DOHH2 (cell line): ENCODE results near the gene HNRNPC.
"Not testable (repeated sequence)": the region's sequence is repeated elsewhere in the genome, so short reads cannot be mapped to it uniquely, and the experiment has no call there.

Source experiments
- H3F3A ChIP-seq: fragments of 200-600 bp; sonication (generic), shearing (Covaris generic); 2 replicates; pipeline ENCODE4 v1.6.0; 2016; ENCODE audit warnings: antibody characterized with exemption, mild to moderate bottlenecking; ENCODE audit not compliant: control insufficient read depth, insufficient read depth
- H3K27ac ChIP-seq: fragments of 200-600 bp; sonication (generic); 2 replicates; pipeline ENCODE4 v1.5.1; 2014; ENCODE audit warnings: low read depth, mild to moderate bottlenecking, low read length, moderate library complexity
- H3K27me3 ChIP-seq: fragments of 200-600 bp; sonication (generic); 2 replicates; pipeline ENCODE4 v1.6.1; 2014; ENCODE audit warnings: mild to moderate bottlenecking, low read length, mixed read lengths; ENCODE audit not compliant: control insufficient read depth
- H3K36me3 ChIP-seq: fragments of 200-600 bp; sonication (generic); 2 replicates; pipeline ENCODE4 v1.6.1; 2014; ENCODE audit warnings: mild to moderate bottlenecking, low read length, moderate library complexity, mixed read lengths; ENCODE audit not compliant: control insufficient read depth
- H3K4me1 ChIP-seq: fragments of 200-600 bp; sonication (generic); 2 replicates; pipeline ENCODE4 v1.6.1; 2014; ENCODE audit warnings: mild to moderate bottlenecking, low read length, mixed read lengths; ENCODE audit not compliant: control insufficient read depth
- H3K4me2 ChIP-seq: fragments of 200-600 bp; sonication (generic); 2 replicates; pipeline ENCODE4 v1.6.0; 2014; ENCODE audit warnings: mild to moderate bottlenecking, low read length, moderate library complexity
- H3K4me3 ChIP-seq: fragments of 200-600 bp; sonication (generic); 2 replicates; pipeline ENCODE4 v1.5.1; 2014; ENCODE audit warnings: mild to moderate bottlenecking, low read length, mixed read lengths
- H3K79me2 ChIP-seq: fragments of 200-600 bp; sonication (generic); 2 replicates; pipeline ENCODE4 v1.6.1; 2014; ENCODE audit warnings: mild to moderate bottlenecking, low read length, mixed read lengths; ENCODE audit not compliant: control insufficient read depth
- H3K9me2 ChIP-seq: fragments of 200-600 bp; sonication (generic); replicated peaks from 2 replicates; pipeline ENCODE4 v1.6.1; 2014; ENCODE audit warnings: mild to moderate bottlenecking, low read length, mixed read lengths; ENCODE audit not compliant: control insufficient read depth
- H3K9me3 ChIP-seq: fragments of 200-600 bp; sonication (generic); 2 replicates; pipeline ENCODE4 v1.6.1; 2014; ENCODE audit warnings: antibody characterized with exemption, low read length, mixed read lengths; ENCODE audit not compliant: control insufficient read depth, insufficient read depth
- H4K20me1 ChIP-seq: fragments of 200-600 bp; sonication (generic); 2 replicates; pipeline ENCODE4 v1.6.0; 2014; ENCODE audit warnings: low read depth, mild to moderate bottlenecking, antibody characterized with exemption, low read length, moderate library complexity; ENCODE audit not compliant: control insufficient read depth, insufficient read depth
- CTCF ChIP-seq: fragments of 200-600 bp; sonication (generic); IDR thresholded peaks from one replicate; pipeline ENCODE4 v1.5.1; 2014; ENCODE audit warnings: antibody characterized with exemption, mild to moderate bottlenecking, low read depth, low read length; ENCODE audit not compliant: poor library complexity, severe bottlenecking
- EZH2phosphoT487 ChIP-seq: fragments of 200-600 bp; sonication (generic); IDR thresholded peaks from 2 replicates; pipeline ENCODE4 v1.6.1; 2017; ENCODE audit warnings: borderline replicate concordance, mild to moderate bottlenecking, antibody characterized with exemption, low read length, moderate library complexity, mixed read lengths

Gene HNRNPC

GRCh38 chr14:21298358-21298757 is 29.1 kb upstream of the HNRNPC start:
- no peaks in the 10 kb centered on the region for H3K36me3 ChIP-seq
- H3K4me2 ChIP-seq, result no peak overlapping the region
- TF ChIP-seq CTCF (no peak), EZH2phosphoT487 (no peak)
- H3K4me1 ChIP-seq, result peaks cover 24% of the 10 kb centered on the region
- H3K9me3 ChIP-seq, result no peaks in the 10 kb centered on the region
- no peaks in the 10 kb centered on the region for H3K27me3 ChIP-seq
- H3K9me2 ChIP-seq, result no peaks in the 10 kb centered on the region
- H3K4me3 ChIP-seq, result no peak overlapping the region
- H3F3A ChIP-seq, result peaks cover 12% of the 10 kb centered on the region
- no peaks in the 10 kb centered on the region for H4K20me1 ChIP-seq
- H3K79me2 ChIP-seq, result no peaks in the 10 kb centered on the region
- H3K27ac ChIP-seq, result no peak overlapping the region

- not testable (repeated sequence) for H3F3A ChIP-seq, H3K27ac ChIP-seq, H3K9me3 ChIP-seq, H3K27me3 ChIP-seq, H3K4me3 ChIP-seq, H4K20me1 ChIP-seq, H3K9me2 ChIP-seq, H3K79me2 ChIP-seq, H3K4me2 ChIP-seq, H3K36me3 ChIP-seq
- peaks cover 16% of the 10 kb centered on the region for H3K4me1 ChIP-seq
These were observed 24.8 kb upstream of the HNRNPC start for GRCh38 chr14:21294026-21294425.

- H3K9me3 ChIP-seq, result no peaks in the 10 kb centered on the region
- H4K20me1 ChIP-seq, result no peaks in the 10 kb centered on the region
- no peaks in the 10 kb centered on the region for H3K9me2 ChIP-seq
- H3K27me3 ChIP-seq, result no peaks in the 10 kb centered on the region
- no peak overlapping the region for H3K4me2 ChIP-seq
- no peaks in the 10 kb centered on the region for H3K36me3 ChIP-seq
- H3K79me2 ChIP-seq, result no peaks in the 10 kb centered on the region
- no peak overlapping the region for H3K4me3 ChIP-seq
- TF ChIP-seq CTCF, result no peak
- TF ChIP-seq EZH2phosphoT487, result no peak
- peaks cover 24% of the 10 kb centered on the region for H3K4me1 ChIP-seq
- H3K27ac ChIP-seq, result no peak overlapping the region
- H3F3A ChIP-seq, result no peaks in the 10 kb centered on the region
These were observed 17.9 kb upstream of the HNRNPC start for GRCh38 chr14:21287168-21287567.

GRCh38 chr14:21286516-21286915 is 17.3 kb upstream of the HNRNPC start:
- not testable (repeated sequence) for H3K9me3 ChIP-seq, H3F3A ChIP-seq, H3K9me2 ChIP-seq, H4K20me1 ChIP-seq, H3K27ac ChIP-seq, H3K27me3 ChIP-seq, H3K4me2 ChIP-seq, H3K79me2 ChIP-seq, H3K4me3 ChIP-seq, H3K36me3 ChIP-seq
- peaks cover 24% of the 10 kb centered on the region for H3K4me1 ChIP-seq

- not testable (repeated sequence) for H3K36me3 ChIP-seq, H3K9me2 ChIP-seq, H3F3A ChIP-seq, H3K27me3 ChIP-seq, H3K4me2 ChIP-seq, H3K27ac ChIP-seq, H3K4me1 ChIP-seq, H4K20me1 ChIP-seq, H3K79me2 ChIP-seq, H3K4me3 ChIP-seq, H3K9me3 ChIP-seq
These were observed 12.7 kb upstream of the HNRNPC start for GRCh38 chr14:21281917-21282316.
